Natural killer cell (primary cell): ENCODE data around the gene TOGARAM2. TPM values are rescaled to one million over a fixed set of nuclear protein-coding genes. Genes with fewer than 3 reads are reported as not detected.

ENCODE experiments used
- ATAC-seq, 3 donors: fragments of 150-1000 bp in 2 of 3; fragments of 200-7000 bp in 1 of 3; cut with Tn5 transposase; 1 replicate in 1 of 3; 2 replicates in 2 of 3; pipeline ENCODE4 v1.10.0; 2021; ENCODE audit warnings: mild to moderate bottlenecking in 2 of 3, moderate library complexity in 2 of 3
- DNase-seq, 2 donors: peaks; one replicate each; pipeline versions ENCODE4 v3.0.0 to v3.0.0-alpha.2; 2013 to 2021; ENCODE audit warnings: mixed read lengths in 1 of 2
- H3K27ac ChIP-seq: one replicate; pipeline ENCODE4 v1.5.1; 2013; ENCODE audit warnings: mild to moderate bottlenecking, low read length
- H3K27me3 ChIP-seq: one replicate; pipeline ENCODE4 v1.6.1; 2013; ENCODE audit warnings: low read length; ENCODE audit not compliant: control insufficient read depth, insufficient read depth
- H3K36me3 ChIP-seq: one replicate; pipeline ENCODE4 v1.6.1; 2013; ENCODE audit warnings: low read length; ENCODE audit not compliant: control insufficient read depth, insufficient read depth
- H3K4me1 ChIP-seq: one replicate; pipeline ENCODE4 v1.6.1; 2013; ENCODE audit warnings: low read length; ENCODE audit not compliant: control insufficient read depth, insufficient read depth
- H3K4me3 ChIP-seq: one replicate; pipeline ENCODE4 v1.5.1; 2013; ENCODE audit warnings: low read length
- H3K9me3 ChIP-seq: one replicate; pipeline ENCODE4 v1.6.1; 2013; ENCODE audit warnings: low read length; ENCODE audit not compliant: control insufficient read depth, insufficient read depth
- H3K27ac Mint-ChIP-seq, 2 donors: one replicate each; pipeline ENCODE4 v1.8.0; 2022; ENCODE audit warnings: mild to moderate bottlenecking in 2 of 2, mixed read lengths in 2 of 2, moderate library complexity in 1 of 2
- H3K27me3 Mint-ChIP-seq, 2 donors: one replicate each; pipeline ENCODE4 v1.8.0; 2022; ENCODE audit warnings: low read depth in 2 of 2, mixed read lengths in 2 of 2
- H3K36me3 Mint-ChIP-seq: one replicate; pipeline ENCODE4 v1.8.0; 2022; ENCODE audit warnings: mixed read lengths
- H3K4me1 Mint-ChIP-seq, 2 donors: one replicate each; pipeline ENCODE4 v1.8.0; 2022; ENCODE audit warnings: mixed read lengths in 2 of 2
- H3K4me3 Mint-ChIP-seq: one replicate; pipeline ENCODE4 v1.8.0; 2022; ENCODE audit warnings: mild to moderate bottlenecking, moderate library complexity, mixed read lengths
- H3K9me3 Mint-ChIP-seq, 2 donors: one replicate each; pipeline ENCODE4 v1.8.0; 2022; ENCODE audit warnings: mixed read lengths in 2 of 2
- CTCF ChIP-seq: fragments of 200-600 bp; IDR thresholded peaks from one replicate; pipeline ENCODE4 v1.8.0; 2022; ENCODE audit warnings: antibody characterized with exemption
- WGBS: methylation state at CpG from one replicate; pipeline ENCODE4 v1.1.7; 2013; ENCODE audit warnings: missing lambda C conversion rate; ENCODE audit not compliant: insufficient coverage; 5-methylcytosine and 5-hydroxymethylcytosine counted together
- intact Hi-C: fragments of 100-400 bp; cut with micrococcal nuclease; formaldehyde crosslinking; loops from one replicate; pipeline ENCODE4 v1.14.2; 2022
- total RNA-seq, 4 donors: library from RNA; stranded (reverse); fragments of 120-200 nt in 1 of 4; gene quantifications; one replicate each; pipeline versions ENCODE4 v1.2.3 to v1.2.4, GENCODE V29; 2013 to 2022

The TOGARAM2 gene
- total RNA-seq, 3 donors from 2014 or later (not counting 1 experiment from before 2014, with no cell fraction given) = 25.9 to 53.2 (median 30.8) TPM

- peaks cover 8% of the 10 kb centered on the region for H3K36me3 Mint-ChIP-seq
- ATAC-seq (no peak), DNase-seq (no peak)
- H3K9me3 Mint-ChIP-seq = no peaks in the 10 kb centered on the region
- intact Hi-C loops = no loop called here
- Histone ChIP-seq H3K4me3 (no peak overlapping the region), H3K4me1 (no peaks in the 10 kb centered on the region), H3K36me3 (peaks cover 51% of the 10 kb centered on the region), H3K27me3 (no peaks in the 10 kb centered on the region), H3K9me3 (no peaks in the 10 kb centered on the region), H3K27ac (no peak overlapping the region)
- no peaks in the 10 kb centered on the region for H3K27me3 Mint-ChIP-seq
- no peak for TF ChIP-seq CTCF
- H3K27ac Mint-ChIP-seq = no peak overlapping the region
- peaks cover 0 to 6% of the 10 kb centered on the region in 2 donors for H3K4me1 Mint-ChIP-seq
- H3K4me3 Mint-ChIP-seq = no peak overlapping the region
- WGBS = 94% methylated on average over 1 of the region's 2 CpGs
These were observed 32.9 kb upstream of the TOGARAM2 start for GRCh38 chr2:28948160-28948559.

GRCh38 chr2:28949190-28949589 is 31.9 kb upstream of the TOGARAM2 start:
- ATAC-seq = no peak
- H3K4me3 Mint-ChIP-seq = no peak overlapping the region
- Histone ChIP-seq H3K27me3 (no peaks in the 10 kb centered on the region), H3K27ac (no peak overlapping the region), H3K4me3 (no peak overlapping the region), H3K36me3 (peaks cover 41% of the 10 kb centered on the region), H3K9me3 (no peaks in the 10 kb centered on the region), H3K4me1 (no peaks in the 10 kb centered on the region)
- peaks cover 0 to 6% of the 10 kb centered on the region in 2 donors for H3K4me1 Mint-ChIP-seq
- DNase-seq = no peak
- WGBS = no CpG with 5 or more reads among the region's 1 CpG
- no peaks in the 10 kb centered on the region for H3K9me3 Mint-ChIP-seq
- intact Hi-C loops = no loop called here
- H3K27ac Mint-ChIP-seq = no peak overlapping the region
- TF ChIP-seq CTCF = no peak
- no peaks in the 10 kb centered on the region for H3K27me3 Mint-ChIP-seq
- no peaks in the 10 kb centered on the region for H3K36me3 Mint-ChIP-seq

- no peak for DNase-seq
- Mint-ChIP-seq H3K36me3 (no peaks in the 10 kb centered on the region), H3K4me3 (no peak overlapping the region), H3K9me3 (no peaks in the 10 kb centered on the region), H3K4me1 (peaks cover 0 to 6% of the 10 kb centered on the region in 2 donors), H3K27me3 (no peaks in the 10 kb centered on the region), H3K27ac (peak overlapping the region in 1 of 2 donors; percentile 14)
- no peaks in the 10 kb centered on the region for H3K9me3 ChIP-seq
- H3K4me3 ChIP-seq = no peak overlapping the region
- WGBS = 99% methylated on average over 11 of the region's 11 CpGs
- H3K4me1 ChIP-seq = no peaks in the 10 kb centered on the region
- no peak for TF ChIP-seq CTCF
- H3K27ac ChIP-seq = no peak overlapping the region
- H3K36me3 ChIP-seq = peaks cover 37% of the 10 kb centered on the region
- intact Hi-C loops = no loop called here
- ATAC-seq = no peak
- H3K27me3 ChIP-seq = no peaks in the 10 kb centered on the region
These were observed 31.3 kb upstream of the TOGARAM2 start for GRCh38 chr2:28949617-28950305.
